IMR-90 (cell line): ENCODE results near the gene EIF4B. TPM values are rescaled to one million over a fixed set of nuclear protein-coding genes. Genes with fewer than 3 reads are reported as not detected.
A peak's percentile ranks its signal among the peaks of the same experiment; 100 is the strongest.

ENCODE experiments used
- ATAC-seq: fragments of 200-7000 bp; cut with Tn5 transposase; 2 replicates; pipeline ENCODE4 v1.9.1; 2020; ENCODE audit warnings: low read depth, mild to moderate bottlenecking, moderate library complexity
- BruUV-seq: library from RNA; stranded (reverse); fragments of 400-500 nt; replicated peaks from 2 replicates; lab custom pipeline; 2021; lab: Mats Ljungman, UMichigan
- CTCF ChIA-PET: fragments of 300-600 bp; formaldehyde crosslinking; extraction: SDS; loops from one replicate; lab custom pipeline; 2021; ENCODE audit warnings: antibody characterized with exemption; lab: Yijun Ruan, JAX
- POLR2A ChIA-PET: fragments of 300-600 bp; sonication (Branson Sonifier 250); formaldehyde crosslinking; loops from one replicate; lab custom pipeline; 2022; ENCODE audit warnings: antibody characterized with exemption; ENCODE audit not compliant: unreplicated experiment; lab: Charles Lee
- DNase-seq: peaks from one replicate; pipeline ENCODE4 v3.0.0; 2013
- H2AFZ ChIP-seq: replicated peaks from 2 replicates; pipeline ENCODE3; 2013; ENCODE audit warnings: low read length, mild to moderate bottlenecking; ENCODE audit not compliant: poor library complexity
- H2AK5ac ChIP-seq: 2 replicates; pipeline ENCODE4 v1.6.1; 2013; ENCODE audit warnings: low read depth, low read length, inconsistent platforms
- H2AK9ac ChIP-seq: replicated peaks from 2 replicates; pipeline ENCODE3; 2013; ENCODE audit warnings: mild to moderate bottlenecking, low read depth, low read length, moderate library complexity; ENCODE audit not compliant: poor library complexity
- H2BK120ac ChIP-seq: 2 replicates; pipeline ENCODE4 v1.6.1; 2013; ENCODE audit warnings: low read depth, low read length, inconsistent platforms
- H2BK15ac ChIP-seq: 3 replicates; pipeline ENCODE4 v1.6.1; 2013; ENCODE audit warnings: low read depth, low read length, inconsistent platforms
- H2BK20ac ChIP-seq: 2 replicates; pipeline ENCODE4 v1.6.1; 2013; ENCODE audit warnings: low read depth, mild to moderate bottlenecking, inconsistent platforms, low read length, moderate library complexity
- H2BK5ac ChIP-seq: 2 replicates; pipeline ENCODE4 v1.6.1; 2013; ENCODE audit warnings: mild to moderate bottlenecking, low read depth, low read length, inconsistent platforms; ENCODE audit not compliant: poor library complexity, severe bottlenecking
- H3K14ac ChIP-seq: replicated peaks from 2 replicates; pipeline ENCODE4 v1.6.1; 2013; ENCODE audit warnings: low read depth, low read length, inconsistent platforms
- H3K18ac ChIP-seq: 2 replicates; pipeline ENCODE4 v1.6.1; 2013; ENCODE audit warnings: low read depth, low read length, control low read depth
- H3K23ac ChIP-seq: 2 replicates; pipeline ENCODE4 v1.6.1; 2013; ENCODE audit warnings: low read depth, low read length, inconsistent platforms
- H3K27ac ChIP-seq: 2 replicates; pipeline ENCODE4 v1.5.1; 2013; ENCODE audit warnings: mild to moderate bottlenecking, control low read depth, low read length; ENCODE audit not compliant: insufficient read depth
- H3K27me3 ChIP-seq: 2 replicates; pipeline ENCODE4 v1.6.1; 2013; ENCODE audit warnings: low read length; ENCODE audit not compliant: control insufficient read depth, insufficient read depth
- H3K36me3 ChIP-seq: 2 replicates; pipeline ENCODE4 v1.6.1; 2013; ENCODE audit warnings: low read length, mixed read lengths; ENCODE audit not compliant: control insufficient read depth, insufficient read depth
- H3K4ac ChIP-seq: 2 replicates; pipeline ENCODE4 v1.6.1; 2013; ENCODE audit warnings: low read depth, low read length, inconsistent platforms
- H3K4me1 ChIP-seq: 2 replicates; pipeline ENCODE4 v1.6.1; 2013; ENCODE audit warnings: low read length, mixed read lengths; ENCODE audit not compliant: control insufficient read depth, insufficient read depth
- H3K4me2 ChIP-seq: 2 replicates; pipeline ENCODE4 v1.6.1; 2013; ENCODE audit warnings: low read depth, mild to moderate bottlenecking, control low read depth, low read length, moderate library complexity
- H3K4me3 ChIP-seq: 2 replicates; pipeline ENCODE4 v1.5.1; 2013; ENCODE audit warnings: low read depth, mild to moderate bottlenecking, control low read depth, low read length, moderate library complexity; ENCODE audit not compliant: insufficient read depth
- H3K56ac ChIP-seq: 2 replicates; pipeline ENCODE4 v1.6.1; 2013; ENCODE audit warnings: low read length, inconsistent platforms; ENCODE audit not compliant: insufficient read depth; ENCODE audit errors: extremely low read depth
- H3K79me1 ChIP-seq, 2 experiments: 2 replicates each; pipeline ENCODE4 v1.6.1; 2013; ENCODE audit warnings: low read length in 2 of 2, inconsistent platforms in 1 of 2, low read depth in 1 of 2
- H3K9ac ChIP-seq: 2 replicates; pipeline ENCODE4 v1.6.1; 2013; ENCODE audit warnings: low read depth, low read length, control low read depth
- H3K9me1 ChIP-seq: 2 replicates; pipeline ENCODE4 v1.6.1; 2013; ENCODE audit warnings: low read length, inconsistent platforms; ENCODE audit not compliant: insufficient read depth
- H3K9me3 ChIP-seq: 2 replicates; pipeline ENCODE4 v1.6.1; 2013; ENCODE audit warnings: low read length; ENCODE audit not compliant: control insufficient read depth, insufficient read depth
- H4K20me1 ChIP-seq: 2 replicates; pipeline ENCODE4 v1.6.1; 2013; ENCODE audit warnings: low read length, inconsistent platforms; ENCODE audit not compliant: insufficient read depth
- H4K5ac ChIP-seq: 2 replicates; pipeline ENCODE4 v1.6.1; 2013; ENCODE audit warnings: mild to moderate bottlenecking, low read depth, low read length, control low read depth
- H4K8ac ChIP-seq, 2 experiments: 2 replicates each; pipeline ENCODE4 v1.6.1; 2013; ENCODE audit warnings: low read depth in 2 of 2, low read length in 2 of 2, control low read depth in 1 of 2, inconsistent platforms in 1 of 2
- H4K91ac ChIP-seq: 2 replicates; pipeline ENCODE4 v1.6.1; 2013; ENCODE audit warnings: low read depth, low read length, inconsistent platforms; ENCODE audit not compliant: insufficient read depth
- BHLHE40 ChIP-seq: fragments of 150-350 bp; IDR thresholded peaks from 2 replicates; pipeline ENCODE4 v1.6.1; 2016; ENCODE audit warnings: mild to moderate bottlenecking, low read depth, low read length
- CEBPB ChIP-seq: IDR thresholded peaks from 2 replicates; pipeline ENCODE4 v1.6.1; 2012; ENCODE audit warnings: low read depth, low read length, improper control_type of control experiment
- CHD1 ChIP-seq: IDR thresholded peaks from 2 replicates; pipeline ENCODE4 v1.6.1; 2012; ENCODE audit warnings: low read depth, low read length, improper control_type of control experiment
- FOS ChIP-seq: fragments of 150-350 bp; IDR thresholded peaks from 2 replicates; pipeline ENCODE4 v1.6.1; 2016; ENCODE audit warnings: low read depth, low read length
- MAFK ChIP-seq: IDR thresholded peaks from 2 replicates; pipeline ENCODE4 v1.6.1; 2012; ENCODE audit warnings: low read depth, low read length, improper control_type of control experiment
- MAZ ChIP-seq: IDR thresholded peaks from 2 replicates; pipeline ENCODE4 v1.6.1; 2012; ENCODE audit warnings: low read depth, mild to moderate bottlenecking, low read length, improper control_type of control experiment, moderate library complexity, borderline replicate concordance
- MXI1 ChIP-seq: IDR thresholded peaks from 2 replicates; pipeline ENCODE4 v1.6.1; 2012; ENCODE audit warnings: low read depth, mild to moderate bottlenecking, low read length, moderate library complexity, borderline replicate concordance
- NFE2L2 ChIP-seq: fragments of 150-350 bp; IDR thresholded peaks from 2 replicates; pipeline ENCODE4 v1.6.1; 2016; ENCODE audit warnings: low read depth, mild to moderate bottlenecking, low read length
- POLR2A ChIP-seq: IDR thresholded peaks from 2 replicates; pipeline ENCODE4 v1.6.1; 2012; ENCODE audit warnings: mild to moderate bottlenecking, low read depth, low read length
- RAD21 ChIP-seq: IDR thresholded peaks from 2 replicates; pipeline ENCODE4 v1.6.1; 2012; ENCODE audit warnings: low read length, improper control_type of control experiment
- RCOR1 ChIP-seq: IDR thresholded peaks from 2 replicates; pipeline ENCODE4 v1.6.1; 2012; ENCODE audit warnings: mild to moderate bottlenecking, low read length, improper control_type of control experiment; ENCODE audit not compliant: insufficient replicate concordance
- RFX5 ChIP-seq: IDR thresholded peaks from 2 replicates; pipeline ENCODE4 v1.8.0; 2012; ENCODE audit warnings: low read depth, mild to moderate bottlenecking, low read length, moderate library complexity
- SMC3 ChIP-seq: fragments of 150-350 bp; IDR thresholded peaks from 2 replicates; pipeline ENCODE4 v1.6.1; 2016; ENCODE audit warnings: low read depth, mild to moderate bottlenecking, antibody characterized with exemption, low read length, moderate library complexity
- WGBS, 2 experiments: methylation state at CpG; one replicate each; pipeline versions ENCODE4 v1.1.5 to v1.1.7; 2013; ENCODE audit warnings: missing lambda C conversion rate in 2 of 2; ENCODE audit not compliant: insufficient read length in 1 of 2; ENCODE audit errors: extremely low coverage in 2 of 2; 5-methylcytosine and 5-hydroxymethylcytosine counted together
- dilution Hi-C: fragments of 300-500 bp; cut with HindIII; formaldehyde crosslinking; loops from one replicate; pipeline ENCODE4 v1.14.3; 2018; ENCODE audit warnings: low sequenced_read_pairs; ENCODE audit not compliant: unreplicated experiment
- in situ Hi-C: fragments of 300-500 bp; cut with MboI; formaldehyde crosslinking; loops from 3 replicates; pipeline ENCODE4 v1.14.3; 2019; ENCODE audit warnings: low sequenced_read_pairs, inconsistent platforms, mixed read lengths
- intact Hi-C: fragments of 100-400 bp; cut with micrococcal nuclease; formaldehyde crosslinking; loops from 2 replicates; pipeline ENCODE4 v1.10.0; 2022
- polyA plus RNA-seq, 3 experiments: library from polyadenylated mRNA; depleted of rRNA; stranded (reverse); fragments of >200 nt; gene quantifications; 2 replicates each; pipeline ENCODE4 v1.2.3, GENCODE V29; 2012; ENCODE audit warnings: low replicate concordance in 1 of 3
- total RNA-seq: library from RNA; depleted of rRNA; stranded (reverse); fragments of >200 nt; gene quantifications from 2 replicates; pipeline ENCODE4 v1.2.3, GENCODE V29; 2012
- TF ChIP-seq, protein P1 (sequence below): conservative IDR thresholded peaks from 2 replicates; pipeline ENCODE4 v1.5.1; 2012; ENCODE audit warnings: mild to moderate bottlenecking, low read depth, low read length, improper control_type of control experiment
- TF ChIP-seq, protein P2 (sequence below): fragments of 150-350 bp; IDR thresholded peaks from 2 replicates; pipeline ENCODE4 v1.6.1; 2016; ENCODE audit warnings: low read depth, mild to moderate bottlenecking, low read length, moderate library complexity, borderline replicate concordance
- TF ChIP-seq, protein P3 (sequence below): fragments of 150-350 bp; IDR thresholded peaks from 2 replicates; pipeline ENCODE4 v1.6.1; 2017; ENCODE audit warnings: mild to moderate bottlenecking, antibody characterized with exemption, low read length, low read depth

EIF4B gene
- total and polyA plus RNA-seq, 2 of the 4 experiments (the other 2 are of a cell fraction), result 313 to 671 TPM

DNA sequence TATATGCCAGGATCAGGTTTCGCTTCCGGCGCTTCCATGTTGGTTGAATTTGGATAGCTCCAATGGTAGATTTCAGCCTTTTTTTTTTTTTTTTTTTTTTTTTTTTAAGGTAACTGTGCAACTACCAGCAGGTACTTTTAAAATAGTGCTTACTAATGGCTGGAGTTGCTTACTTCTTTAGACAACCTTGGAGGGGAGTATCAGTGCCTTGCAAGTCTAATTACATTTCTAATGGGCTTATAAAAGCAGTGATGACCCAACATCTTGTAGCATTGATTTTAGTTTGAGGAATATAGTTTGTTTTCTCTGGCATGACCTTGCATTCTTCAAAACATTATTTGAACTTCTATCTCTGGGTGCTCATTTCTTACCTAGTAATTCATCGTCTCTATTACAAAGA lies 1.1 kb downstream of the EIF4B start:
- peak overlapping the region; percentile 79; the same call in 1 of the 2 replicates for H3K14ac ChIP-seq
- peaks cover 56% of the 10 kb centered on the region for H4K20me1 ChIP-seq
- peak overlapping the region; percentile 95; the same call in 1 of the 2 replicates for H3K9ac ChIP-seq
- ChIA-PET CTCF (no interaction called here), POLR2A (interaction anchor here (0.6 kb wide), 3 partner anchors 19 to 1489 kb away, joined by 12 to 17 read pairs (median 12); no protein-coding TSS in a partner anchor)
- peak overlapping the region; percentile 85 to 93; a peak in 2 of 4 replicates for H4K8ac ChIP-seq
- peak overlapping the region; percentile 90 for H3K4me3 ChIP-seq
- no peaks in the 10 kb centered on the region for H3K27me3 ChIP-seq
- WGBS, 2 experiments, result no CpG with 5 or more reads among the region's 4 CpGs
- peaks cover 17 to 51% of the 10 kb centered on the region in 2 experiments; a peak in 3 of 4 replicates for H3K79me1 ChIP-seq
- in situ Hi-C loops (no loop called here), dilution Hi-C loops (no loop called here), intact Hi-C loops (no loop called here)
- TF ChIP-seq NFE2L2 (no peak), RAD21 (no peak), MXI1 (no peak), FOS (no peak), MAZ (no peak), BHLHE40 (no peak), RFX5 (no peak), POLR2A (no peak), MAFK (no peak), SMC3 (no peak), CEBPB (no peak), RCOR1 (no peak), CHD1 (no peak)
- TF ChIP-seq, protein P1, sequence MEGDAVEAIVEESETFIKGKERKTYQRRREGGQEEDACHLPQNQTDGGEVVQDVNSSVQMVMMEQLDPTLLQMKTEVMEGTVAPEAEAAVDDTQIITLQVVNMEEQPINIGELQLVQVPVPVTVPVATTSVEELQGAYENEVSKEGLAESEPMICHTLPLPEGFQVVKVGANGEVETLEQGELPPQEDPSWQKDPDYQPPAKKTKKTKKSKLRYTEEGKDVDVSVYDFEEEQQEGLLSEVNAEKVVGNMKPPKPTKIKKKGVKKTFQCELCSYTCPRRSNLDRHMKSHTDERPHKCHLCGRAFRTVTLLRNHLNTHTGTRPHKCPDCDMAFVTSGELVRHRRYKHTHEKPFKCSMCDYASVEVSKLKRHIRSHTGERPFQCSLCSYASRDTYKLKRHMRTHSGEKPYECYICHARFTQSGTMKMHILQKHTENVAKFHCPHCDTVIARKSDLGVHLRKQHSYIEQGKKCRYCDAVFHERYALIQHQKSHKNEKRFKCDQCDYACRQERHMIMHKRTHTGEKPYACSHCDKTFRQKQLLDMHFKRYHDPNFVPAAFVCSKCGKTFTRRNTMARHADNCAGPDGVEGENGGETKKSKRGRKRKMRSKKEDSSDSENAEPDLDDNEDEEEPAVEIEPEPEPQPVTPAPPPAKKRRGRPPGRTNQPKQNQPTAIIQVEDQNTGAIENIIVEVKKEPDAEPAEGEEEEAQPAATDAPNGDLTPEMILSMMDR, result no peak
- TF ChIP-seq, protein P2, sequence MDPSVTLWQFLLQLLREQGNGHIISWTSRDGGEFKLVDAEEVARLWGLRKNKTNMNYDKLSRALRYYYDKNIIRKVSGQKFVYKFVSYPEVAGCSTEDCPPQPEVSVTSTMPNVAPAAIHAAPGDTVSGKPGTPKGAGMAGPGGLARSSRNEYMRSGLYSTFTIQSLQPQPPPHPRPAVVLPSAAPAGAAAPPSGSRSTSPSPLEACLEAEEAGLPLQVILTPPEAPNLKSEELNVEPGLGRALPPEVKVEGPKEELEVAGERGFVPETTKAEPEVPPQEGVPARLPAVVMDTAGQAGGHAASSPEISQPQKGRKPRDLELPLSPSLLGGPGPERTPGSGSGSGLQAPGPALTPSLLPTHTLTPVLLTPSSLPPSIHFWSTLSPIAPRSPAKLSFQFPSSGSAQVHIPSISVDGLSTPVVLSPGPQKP, result no peak
- TF ChIP-seq, protein P3, sequence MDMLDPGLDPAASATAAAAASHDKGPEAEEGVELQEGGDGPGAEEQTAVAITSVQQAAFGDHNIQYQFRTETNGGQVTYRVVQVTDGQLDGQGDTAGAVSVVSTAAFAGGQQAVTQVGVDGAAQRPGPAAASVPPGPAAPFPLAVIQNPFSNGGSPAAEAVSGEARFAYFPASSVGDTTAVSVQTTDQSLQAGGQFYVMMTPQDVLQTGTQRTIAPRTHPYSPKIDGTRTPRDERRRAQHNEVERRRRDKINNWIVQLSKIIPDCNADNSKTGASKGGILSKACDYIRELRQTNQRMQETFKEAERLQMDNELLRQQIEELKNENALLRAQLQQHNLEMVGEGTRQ, result no peak
- H3K18ac ChIP-seq, result no peak overlapping the region
- H4K5ac ChIP-seq, result no peak overlapping the region
- no TSS peak for BruUV-seq
- H3K9me3 ChIP-seq, result no peaks in the 10 kb centered on the region
- no peak overlapping the region for H2AK5ac ChIP-seq
- H2BK5ac ChIP-seq, result no peak overlapping the region
- H2BK15ac ChIP-seq, result no peak overlapping the region
- H3K4ac ChIP-seq, result no peak overlapping the region
- H3K56ac ChIP-seq, result no peak overlapping the region
- H3K4me1 ChIP-seq, result peaks cover 7% of the 10 kb centered on the region
- peaks cover 7% of the 10 kb centered on the region for H3K9me1 ChIP-seq
- ATAC-seq, result no peak
- H2BK120ac ChIP-seq, result no peak overlapping the region
- H4K91ac ChIP-seq, result no peak overlapping the region
- no peak overlapping the region; the same call in 1 of the 2 replicates for H3K27ac ChIP-seq
- H3K4me2 ChIP-seq, result peak overlapping the region; percentile 97
- no peak overlapping the region for H2AFZ ChIP-seq
- peaks cover 7% of the 10 kb centered on the region for H3K36me3 ChIP-seq
- peak overlapping the region; percentile 18; the same call in 1 of the 2 replicates for H3K23ac ChIP-seq
- DNase-seq, result no peak
- no peak overlapping the region for H2BK20ac ChIP-seq
- H2AK9ac ChIP-seq, result peak overlapping the region; percentile 100
